Medulla oblongata (tissue), 1 donor: ENCODE measurements around the gene ODAD3.
A peak's percentile ranks its signal among the peaks of the same experiment; 100 is the strongest.
"Not testable (repeated sequence)": the region's sequence is repeated elsewhere in the genome, so short reads cannot be mapped to it uniquely, and the experiment has no call there.

Experiments
- DNase-seq: peaks from one replicate; pipeline ENCODE4 v3.0.0-alpha.2; 2015; ENCODE audit errors: extremely low spot score

Gene ODAD3

GRCh38 chr19:11435057-11435832, at the start of gene ODAD3, which contains the start of gene PRKCSH:
Gene ODAD3, minus strand, starts transcription at chr19:11435121. Its CDS starts 105 bp downstream, at chr19:11435016.
Gene PRKCSH, plus strand, starts transcription at chr19:11435635. Its CDS starts 483 bp downstream, at chr19:11436118.
- DNase-seq, result peak; percentile 100

- no peak for DNase-seq
Measured at GRCh38 chr19:11483366-11484111, 48.6 kb upstream of the ODAD3 start.

- DNase-seq, result peak; percentile 90
Measured at GRCh38 chr19:11482384-11483050, 47.6 kb upstream of the ODAD3 start.

- peak; percentile 96 for DNase-seq
Measured at GRCh38 chr19:11481534-11482383, 46.8 kb upstream of the ODAD3 start.

GRCh38 chr19:11480715-11481533, 46.0 kb upstream of the ODAD3 start, which contains the start of gene ELAVL3:
Gene ELAVL3, minus strand, starts transcription at chr19:11481046. Its CDS starts 438 bp downstream, at chr19:11480608.
- peak; percentile 76 for DNase-seq

- no peak for DNase-seq
Measured at GRCh38 chr19:11479898-11480714, 45.2 kb upstream of the ODAD3 start.

- DNase-seq, result peak; percentile 81
Measured at GRCh38 chr19:11479090-11479897, 44.4 kb upstream of the ODAD3 start.

- peak; percentile 67 for DNase-seq
Measured at GRCh38 chr19:11478167-11479089, 43.5 kb upstream of the ODAD3 start.

GRCh38 chr19:11475861-11476260, 40.9 kb upstream of the ODAD3 start:
- no peak for DNase-seq

GRCh38 chr19:11475343-11475742, 40.4 kb upstream of the ODAD3 start:
- not testable (repeated sequence) for DNase-seq

- DNase-seq, result no peak
Measured at GRCh38 chr19:11473725-11474124, 38.8 kb upstream of the ODAD3 start.

GRCh38 chr19:11468266-11468845, 33.4 kb upstream of the ODAD3 start:
- DNase-seq, result peak; percentile 9

GRCh38 chr19:11465600-11465999, 30.7 kb upstream of the ODAD3 start:
- no peak for DNase-seq

GRCh38 chr19:11464333-11465265, 29.7 kb upstream of the ODAD3 start:
- no peak for DNase-seq

GRCh38 chr19:11463391-11463790, 28.5 kb upstream of the ODAD3 start:
- DNase-seq, result no peak

- DNase-seq, result no peak
Measured at GRCh38 chr19:11461453-11461852, 26.5 kb upstream of the ODAD3 start.
